Transverse colon (tissue), 4 donors: Measurements from ENCODE around the gene CHSY1. TPM values are rescaled to one million over a fixed set of nuclear protein-coding genes. Genes with fewer than 3 reads are reported as not detected.

Experiments used
- DNase-seq: peaks from one replicate; pipeline ENCODE4 v3.0.0-alpha.2; 2019
- H3K27ac ChIP-seq, 4 donors: fragments of 200-600 bp; sonication (generic); 2 replicates each; pipeline ENCODE4 v1.5.1; 2016 to 2018; ENCODE audit warnings: inconsistent platforms in 4 of 4
- H3K27me3 ChIP-seq: fragments of 200-600 bp; sonication (generic); 2 replicates; pipeline ENCODE4 v1.5.1; 2017; ENCODE audit warnings: inconsistent platforms
- H3K36me3 ChIP-seq, 4 donors: fragments of 200-600 bp; sonication (generic); 2 replicates each; pipeline ENCODE4 v1.5.1; 2017 to 2019; ENCODE audit warnings: inconsistent platforms in 4 of 4
- H3K4me1 ChIP-seq, 4 donors: fragments of 200-600 bp; sonication (generic); 2 replicates each; pipeline ENCODE4 v1.5.1; 2017 to 2020; ENCODE audit warnings: inconsistent platforms in 4 of 4
- H3K4me3 ChIP-seq, 4 donors: fragments of 200-600 bp; sonication (generic); 1 replicate in 1 of 4; 2 replicates in 3 of 4; pipeline versions ENCODE4 v1.5.1 to v1.6.1; 2017 to 2019; ENCODE audit warnings: inconsistent platforms in 4 of 4
- H3K9me3 ChIP-seq, 2 donors: fragments of 200-600 bp; sonication (generic); 2 replicates each; pipeline ENCODE4 v1.5.1; 2017 to 2019; ENCODE audit warnings: inconsistent platforms in 2 of 2
- CTCF ChIP-seq, 5 experiments: fragments of 200-600 bp in 3 of 5; fragments of 450-650 bp in 2 of 5; sonication (generic) in 3 of 5; IDR thresholded peaks; 1 replicate in 2 of 5; 2 replicates in 3 of 5; pipeline ENCODE4 v1.5.1; 2016 to 2017; ENCODE audit warnings: antibody characterized with exemption in 5 of 5, inconsistent platforms in 3 of 5, mild to moderate bottlenecking in 2 of 5, moderate library complexity in 1 of 5
- EP300 ChIP-seq: sonication (generic); formaldehyde crosslinking; IDR thresholded peaks from one replicate; pipeline ENCODE4 v1.6.1; 2017; ENCODE audit warnings: antibody characterized with exemption, low read depth
- POLR2A ChIP-seq: fragments of 450-650 bp; IDR thresholded peaks from one replicate; pipeline ENCODE4 v1.6.1; 2016; ENCODE audit warnings: antibody characterized with exemption, mild to moderate bottlenecking, moderate library complexity
- POLR2AphosphoS5 ChIP-seq, 3 donors: sonication (generic); formaldehyde crosslinking; IDR thresholded peaks; one replicate each; pipeline ENCODE4 v1.6.1; 2016; ENCODE audit warnings: antibody characterized with exemption in 3 of 3
- WGBS, 2 donors: methylation state at CpG; one replicate each; pipeline ENCODE4 v1.1.5; 2018; ENCODE audit warnings: low coverage in 1 of 2; 5-methylcytosine and 5-hydroxymethylcytosine counted together
- in situ Hi-C, 4 donors: fragments of 200-750 bp; cut with MboI; loops; one replicate each; pipeline versions ENCODE4 v1.15.0 to v1.15.1; 2017; ENCODE audit warnings: low sequenced_read_pairs in 3 of 4, low pct_ligation_motif_present in 1 of 4, low pct_unique_long_range_greater_than_20kb in 1 of 4
- intact Hi-C: fragments of 100-400 bp; cut with DNase I; formaldehyde crosslinking; loops from one replicate; pipeline ENCODE4 v1.15.1; 2023; ENCODE audit warnings: low total_unique reads
- total RNA-seq, 4 donors: library from RNA; depleted of rRNA; stranded (reverse); fragments of >200 nt; gene quantifications; one replicate each; pipeline ENCODE4 v1.1.0, GENCODE V29; 2016

Gene CHSY1
- total RNA-seq, 4 donors from 2014 or later: 4.0 to 33.7 (median 11.8) TPM

GRCh38 chr15:101204739-101205535 lies 46.9 kb downstream of the CHSY1 start:
- Histone ChIP-seq H3K27ac (no peak overlapping the region), H3K27me3 (no peaks in the 10 kb centered on the region), H3K4me3 (no peak overlapping the region), H3K36me3 (no peaks in the 10 kb centered on the region), H3K9me3 (no peaks in the 10 kb centered on the region), H3K4me1 (peaks cover 0 to 57% (median 10%) of the 10 kb centered on the region in 4 donors)
- WGBS, 2 donors: 87 to 100% methylated on average over 2 to 5 of the region's 5 CpGs
- intact Hi-C loops (no loop called here), in situ Hi-C loops (no loop called here)
- DNase-seq: no peak
- TF ChIP-seq CTCF (IDR thresholded peaks at IDR 0.05) (no peak), POLR2A (no peak), POLR2AphosphoS5 (IDR thresholded peaks at IDR 0.05) (no peak), EP300 (no peak)

GRCh38 chr15:101203607-101204189 lies 48.1 kb downstream of the CHSY1 start:
- in situ Hi-C loops: no loop called here
- Histone ChIP-seq H3K4me3 (no peak overlapping the region), H3K36me3 (no peaks in the 10 kb centered on the region), H3K27ac (no peak overlapping the region), H3K9me3 (no peaks in the 10 kb centered on the region), H3K4me1 (peaks cover 0 to 57% (median 9%) of the 10 kb centered on the region in 4 donors), H3K27me3 (no peaks in the 10 kb centered on the region)
- intact Hi-C loops: no loop called here
- WGBS, 2 donors: 70 to 90% methylated on average over 6 to 7 of the region's 7 CpGs
- DNase-seq: no peak
- no peak for TF ChIP-seq CTCF (IDR thresholded peaks at IDR 0.05)
- no peak for TF ChIP-seq EP300
- no peak for TF ChIP-seq POLR2AphosphoS5 (IDR thresholded peaks at IDR 0.05)
- TF ChIP-seq POLR2A: no peak

- intact Hi-C loops (no loop called here), in situ Hi-C loops (no loop called here)
- H3K27ac ChIP-seq: no peak overlapping the region
- H3K27me3 ChIP-seq: no peaks in the 10 kb centered on the region
- 68 to 79% methylated on average over 2 to 4 of the region's 4 CpGs for WGBS, 2 donors
- H3K4me3 ChIP-seq: no peak overlapping the region
- TF ChIP-seq POLR2AphosphoS5 (IDR thresholded peaks at IDR 0.05): no peak
- no peak for DNase-seq
- H3K4me1 ChIP-seq: peaks cover 0 to 57% (median 9%) of the 10 kb centered on the region in 4 donors
- H3K9me3 ChIP-seq: no peaks in the 10 kb centered on the region
- H3K36me3 ChIP-seq: no peaks in the 10 kb centered on the region
Observed at GRCh38 chr15:101203029-101203573, 48.7 kb downstream of the CHSY1 start.

- in situ Hi-C loops (no loop called here), intact Hi-C loops (no loop called here)
- TF ChIP-seq CTCF (IDR thresholded peaks at IDR 0.05) (no peak), POLR2AphosphoS5 (IDR thresholded peaks at IDR 0.05) (peak in 1 of 3 donors; percentile 38)
- peak overlapping the region; percentile 45 to 73 (median 67) for H3K27ac ChIP-seq
- H3K9me3 ChIP-seq: no peaks in the 10 kb centered on the region
- H3K36me3 ChIP-seq: no peaks in the 10 kb centered on the region
- DNase-seq: peak; percentile 67
- H3K27me3 ChIP-seq: no peaks in the 10 kb centered on the region
- peaks cover 0 to 54% (median 9%) of the 10 kb centered on the region in 4 donors for H3K4me1 ChIP-seq
- 53% methylated on average over 5 of the region's 5 CpGs; no CpG with 5 or more reads in 1 of the 2 donors for WGBS, 2 donors
- H3K4me3 ChIP-seq: no peak overlapping the region
Observed at GRCh38 chr15:101201411-101202174, 50.3 kb downstream of the CHSY1 start.
